Chondrocyte (in vitro differentiated cells): Measurements from ENCODE around the gene NXN. TPM values are rescaled to one million over a fixed set of nuclear protein-coding genes. Genes with fewer than 3 reads are reported as not detected.

Experiments
- DNase-seq: peaks from one replicate; pipeline ENCODE4 v3.0.0; 2021; ENCODE audit warnings: mixed read lengths, low spot score
- H3K27ac Mint-ChIP-seq: one replicate; pipeline ENCODE4 v1.8.0; 2021; ENCODE audit warnings: mild to moderate bottlenecking, moderate library complexity, mixed read lengths; ENCODE audit not compliant: unreplicated experiment
- H3K27me3 Mint-ChIP-seq: 2 replicates; pipeline ENCODE4 v1.8.0; 2021; ENCODE audit warnings: low read depth, mixed read lengths
- H3K36me3 Mint-ChIP-seq: 2 replicates; pipeline ENCODE4 v1.8.0; 2021; ENCODE audit warnings: low read depth, mixed read lengths
- H3K4me1 Mint-ChIP-seq: 2 replicates; pipeline ENCODE4 v1.8.0; 2021; ENCODE audit warnings: low read depth, mild to moderate bottlenecking, mixed read lengths
- H3K4me3 Mint-ChIP-seq: one replicate; pipeline ENCODE4 v1.8.0; 2021; ENCODE audit warnings: mild to moderate bottlenecking, moderate library complexity, mixed read lengths; ENCODE audit not compliant: unreplicated experiment
- H3K9me3 Mint-ChIP-seq: 2 replicates; pipeline ENCODE4 v1.8.0; 2021; ENCODE audit warnings: low read depth, mixed read lengths
- total RNA-seq: library from RNA; stranded (reverse); gene quantifications from 3 replicates; pipeline ENCODE4 v1.2.1, GENCODE V29; 2021
- TF ChIP-seq, protein P1 (sequence below): fragments of 200-600 bp; sonication (generic); IDR thresholded peaks from 2 replicates; pipeline ENCODE4 v1.5.0; 2021; ENCODE audit warnings: antibody characterized with exemption, mild to moderate bottlenecking, moderate library complexity

NXN gene
- total RNA-seq, 1 donor from 2014 or later, result 86.4 TPM

- TF ChIP-seq, protein P1, sequence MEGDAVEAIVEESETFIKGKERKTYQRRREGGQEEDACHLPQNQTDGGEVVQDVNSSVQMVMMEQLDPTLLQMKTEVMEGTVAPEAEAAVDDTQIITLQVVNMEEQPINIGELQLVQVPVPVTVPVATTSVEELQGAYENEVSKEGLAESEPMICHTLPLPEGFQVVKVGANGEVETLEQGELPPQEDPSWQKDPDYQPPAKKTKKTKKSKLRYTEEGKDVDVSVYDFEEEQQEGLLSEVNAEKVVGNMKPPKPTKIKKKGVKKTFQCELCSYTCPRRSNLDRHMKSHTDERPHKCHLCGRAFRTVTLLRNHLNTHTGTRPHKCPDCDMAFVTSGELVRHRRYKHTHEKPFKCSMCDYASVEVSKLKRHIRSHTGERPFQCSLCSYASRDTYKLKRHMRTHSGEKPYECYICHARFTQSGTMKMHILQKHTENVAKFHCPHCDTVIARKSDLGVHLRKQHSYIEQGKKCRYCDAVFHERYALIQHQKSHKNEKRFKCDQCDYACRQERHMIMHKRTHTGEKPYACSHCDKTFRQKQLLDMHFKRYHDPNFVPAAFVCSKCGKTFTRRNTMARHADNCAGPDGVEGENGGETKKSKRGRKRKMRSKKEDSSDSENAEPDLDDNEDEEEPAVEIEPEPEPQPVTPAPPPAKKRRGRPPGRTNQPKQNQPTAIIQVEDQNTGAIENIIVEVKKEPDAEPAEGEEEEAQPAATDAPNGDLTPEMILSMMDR, result no peak
- no peak for DNase-seq
- Mint-ChIP-seq H3K27me3 (no peaks in the 10 kb centered on the region), H3K9me3 (no peaks in the 10 kb centered on the region), H3K4me3 (no peak overlapping the region), H3K4me1 (peaks cover 56% of the 10 kb centered on the region), H3K27ac (no peak overlapping the region), H3K36me3 (peaks cover 27% of the 10 kb centered on the region)
Measured at GRCh38 chr17:1004769-1005295, 25.3 kb upstream of the NXN start.

- H3K9me3 Mint-ChIP-seq, result no peaks in the 10 kb centered on the region
- TF ChIP-seq, protein P1, result no peak
- no peak for DNase-seq
- H3K27me3 Mint-ChIP-seq, result no peaks in the 10 kb centered on the region
- H3K27ac Mint-ChIP-seq, result peak overlapping the region; percentile 66
- peaks cover 61% of the 10 kb centered on the region for H3K4me1 Mint-ChIP-seq
- H3K4me3 Mint-ChIP-seq, result no peak overlapping the region
- peaks cover 27% of the 10 kb centered on the region for H3K36me3 Mint-ChIP-seq
Measured at GRCh38 chr17:1003972-1004768, 24.6 kb upstream of the NXN start.

- Mint-ChIP-seq H3K27ac (peak overlapping the region; percentile 97), H3K36me3 (peaks cover 27% of the 10 kb centered on the region), H3K4me1 (peaks cover 67% of the 10 kb centered on the region), H3K4me3 (no peak overlapping the region), H3K27me3 (no peaks in the 10 kb centered on the region), H3K9me3 (no peaks in the 10 kb centered on the region)
- TF ChIP-seq, protein P1, result no peak
- no peak for DNase-seq
Measured at GRCh38 chr17:1003633-1003971, 24.0 kb upstream of the NXN start.

DNA sequence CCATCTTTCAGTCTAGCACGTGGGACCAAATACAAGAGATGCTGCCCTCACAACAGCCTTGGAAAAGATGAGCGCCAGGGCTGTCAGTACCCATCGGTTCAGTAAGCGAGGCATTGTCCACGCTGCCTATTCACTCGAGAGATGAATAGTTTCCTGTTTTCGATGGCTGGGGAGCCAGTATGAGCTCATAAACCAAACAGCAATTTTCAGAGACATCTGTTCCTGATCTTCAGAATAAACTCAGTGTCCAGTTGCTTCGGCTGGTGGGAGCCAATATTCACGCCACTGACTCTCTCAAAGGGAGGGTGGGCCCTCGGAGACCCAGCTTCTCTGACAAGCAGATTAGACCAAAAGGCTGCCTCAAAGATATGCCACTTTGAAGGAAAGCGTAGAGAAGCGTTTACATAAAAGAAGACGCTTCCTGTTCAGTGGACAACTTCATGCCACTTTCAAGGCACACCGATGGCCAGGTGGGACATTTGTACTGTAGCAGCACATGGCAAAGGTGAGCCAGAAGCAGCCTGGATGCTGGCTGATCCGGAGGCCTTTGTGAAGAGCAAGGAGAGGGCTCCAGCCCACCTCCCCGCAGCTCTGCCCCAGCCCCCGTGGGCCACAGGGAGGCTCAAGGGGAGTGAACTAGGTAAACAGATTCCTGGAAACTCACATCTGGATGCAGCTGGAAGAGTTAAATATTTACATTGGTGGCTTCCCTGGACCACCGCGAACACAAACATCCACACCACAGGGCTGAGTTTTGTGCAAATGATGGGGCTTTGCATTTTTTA lies 23.4 kb upstream of the NXN start:
- peaks cover 73% of the 10 kb centered on the region for H3K4me1 Mint-ChIP-seq
- peaks cover 26% of the 10 kb centered on the region for H3K36me3 Mint-ChIP-seq
- H3K27ac Mint-ChIP-seq, result peak overlapping the region; percentile 97
- H3K4me3 Mint-ChIP-seq, result peak overlapping the region; percentile 25
- no peak for DNase-seq
- no peaks in the 10 kb centered on the region for H3K27me3 Mint-ChIP-seq
- no peaks in the 10 kb centered on the region for H3K9me3 Mint-ChIP-seq
- TF ChIP-seq, protein P1, result no peak

GRCh38 chr17:1002412-1002753 lies 22.8 kb upstream of the NXN start:
- Mint-ChIP-seq H3K27ac (peak overlapping the region; percentile 97), H3K36me3 (peaks cover 25% of the 10 kb centered on the region), H3K4me1 (peaks cover 77% of the 10 kb centered on the region), H3K9me3 (no peaks in the 10 kb centered on the region), H3K4me3 (peak overlapping the region; percentile 33), H3K27me3 (no peaks in the 10 kb centered on the region)
- DNase-seq, result no peak
- TF ChIP-seq, protein P1, result peak; percentile 24
